ENCODE data around the gene NFRKB.

NFRKB gene

DNA sequence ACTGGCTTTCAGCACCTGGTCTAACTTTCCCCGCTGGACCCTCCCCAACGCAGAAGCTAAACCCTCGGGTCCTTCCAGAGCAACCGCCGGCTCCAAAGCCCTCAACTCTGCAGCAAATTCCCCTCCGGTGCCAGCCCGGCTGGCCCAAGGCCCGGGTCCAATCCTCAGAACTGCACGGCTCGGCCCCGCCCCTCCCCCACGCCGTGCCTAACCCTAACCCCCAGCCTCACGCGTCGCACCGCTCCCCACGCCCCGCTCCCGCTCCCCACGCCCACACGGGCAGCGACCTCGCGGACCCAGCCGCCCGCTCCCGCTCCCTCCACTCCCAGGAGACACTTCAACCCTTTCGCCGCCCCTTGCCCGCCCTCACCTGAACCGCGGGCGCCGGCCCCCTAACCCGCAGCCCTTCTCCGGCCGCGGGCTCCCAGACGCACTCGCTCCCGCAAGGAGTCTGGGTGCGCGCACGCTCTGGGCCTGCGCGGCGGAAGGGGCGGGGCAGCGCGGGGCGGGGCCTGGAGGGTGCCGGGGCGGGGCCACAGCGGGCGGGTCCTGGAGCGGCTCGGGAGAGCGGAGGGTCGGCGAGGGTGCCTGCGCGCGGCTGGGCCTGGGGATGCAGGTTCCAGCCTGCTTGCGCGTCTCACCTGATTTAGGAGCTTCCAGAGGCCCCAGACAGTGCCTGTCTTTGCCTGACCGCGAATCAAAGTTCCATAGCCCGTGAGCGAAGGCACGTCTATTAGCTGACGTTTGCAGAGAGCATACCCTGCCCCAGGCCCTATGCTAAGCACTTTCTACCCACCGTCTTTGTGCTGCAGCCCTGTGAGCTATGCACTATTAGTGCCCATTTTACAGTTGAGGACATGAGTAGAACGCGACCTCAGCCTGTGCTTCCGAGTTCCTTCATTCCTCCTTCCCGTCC, at the start of gene NFRKB:
NFRKB (minus strand) TSS at position 453 of the 916 bp plus-strand sequence. CDS start 2,729 bp downstream, outside the sequence.
- peaks cover 3% of the 10 kb centered on the region; the same call in 1 of the 2 replicates for H3K36me3 ChIP-seq (ENCODE audit: insufficient read depth, low read length)
- peaks cover 8% of the 10 kb centered on the region; the same call in 1 of the 2 replicates for H3K4me1 ChIP-seq (ENCODE audit: insufficient read depth, low read length)
- H3K9ac ChIP-seq (ENCODE audit: low read depth, low read length): peak within 1 kb of the TSS; percentile 71
- H3K9me3 ChIP-seq (ENCODE audit: control insufficient read depth, insufficient read depth, low read length): no peaks in the 10 kb centered on the region

DNA sequence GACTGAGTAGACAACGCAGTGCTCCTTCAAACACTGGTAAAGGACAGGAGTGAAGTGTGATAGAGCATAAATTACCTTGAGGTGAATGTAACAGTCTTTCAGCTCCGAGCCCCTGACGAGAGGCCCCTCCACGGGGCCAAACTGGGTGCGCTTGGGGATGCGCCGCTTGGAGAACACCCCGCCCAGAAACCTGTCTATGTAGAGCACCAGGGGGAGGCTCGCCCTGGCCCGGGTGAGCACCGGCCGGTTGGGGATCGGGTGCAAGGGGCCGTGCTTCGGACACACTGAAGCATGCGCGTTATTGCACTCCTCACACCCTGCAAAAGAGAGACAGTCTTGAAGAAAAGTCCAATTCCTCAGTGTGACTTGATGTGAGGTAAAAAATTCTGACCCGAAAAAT, 49.3 kb upstream of the NFRKB start:
- Histone ChIP-seq H3K9ac (ENCODE audit: low read depth, low read length) (no peak overlapping the region), H3K36me3 (ENCODE audit: insufficient read depth, low read length) (no peaks in the 10 kb centered on the region; the same call in 1 of the 2 replicates), H3K4me1 (ENCODE audit: insufficient read depth, low read length) (peaks cover 7% of the 10 kb centered on the region; the same call in 1 of the 2 replicates), H3K9me3 (ENCODE audit: control insufficient read depth, insufficient read depth, low read length) (no peaks in the 10 kb centered on the region)

DNA sequence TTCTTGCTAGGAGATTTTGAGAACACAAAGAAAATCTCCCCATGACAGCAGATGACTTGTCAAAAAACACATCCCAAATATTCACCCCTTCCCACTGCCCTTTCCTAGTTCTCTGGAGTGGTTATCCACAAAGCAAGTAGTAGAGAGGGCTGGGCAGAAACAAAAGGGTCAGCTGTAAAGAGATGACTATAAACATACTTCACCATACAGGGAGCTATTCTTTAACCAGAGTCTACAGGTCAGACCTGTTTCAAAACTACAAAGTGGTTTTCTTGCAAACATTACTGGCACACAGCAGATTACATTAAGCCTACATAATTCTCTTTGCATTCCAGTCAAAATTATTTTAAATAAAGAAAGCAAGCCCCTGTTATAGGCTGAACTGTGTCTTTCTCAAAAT, 47.7 kb upstream of the NFRKB start:
- H3K4me1 ChIP-seq (ENCODE audit: insufficient read depth, low read length): peaks cover 11% of the 10 kb centered on the region
- no peak overlapping the region for H3K9ac ChIP-seq (ENCODE audit: low read depth, low read length)

DNA sequence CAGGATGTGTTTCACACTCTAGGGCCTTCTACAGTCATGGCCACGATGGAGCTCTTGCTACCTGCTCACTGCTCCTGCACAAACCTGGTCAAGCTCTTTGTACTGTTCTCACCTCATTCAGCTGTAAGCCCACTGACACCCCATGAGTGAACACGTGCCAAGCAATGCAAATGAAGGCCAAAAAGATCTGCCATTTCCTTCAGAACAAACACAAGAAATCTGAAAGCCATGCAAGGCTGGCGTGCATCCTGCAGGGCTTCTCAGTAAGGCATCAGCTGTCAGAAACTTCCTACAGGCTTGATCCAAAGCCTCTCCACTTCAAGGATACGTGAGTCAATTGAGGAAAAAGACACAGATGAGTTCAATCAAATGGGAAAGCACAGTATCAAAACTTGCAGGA, 44.1 kb upstream of the NFRKB start:
- no peaks in the 10 kb centered on the region; the same call in 1 of the 2 replicates for H3K9me3 ChIP-seq (ENCODE audit: control insufficient read depth, insufficient read depth, low read length)
- H3K36me3 ChIP-seq (ENCODE audit: insufficient read depth, low read length): no peaks in the 10 kb centered on the region; the same call in 1 of the 2 replicates
- peaks cover 25% of the 10 kb centered on the region for H3K4me1 ChIP-seq (ENCODE audit: insufficient read depth, low read length)
- no peak overlapping the region for H3K9ac ChIP-seq (ENCODE audit: low read depth, low read length)

More for the DNA sequence above, 47.7 kb upstream of the NFRKB start:
- Histone ChIP-seq H3K9me3 (ENCODE audit: control insufficient read depth, insufficient read depth, low read length) (no peaks in the 10 kb centered on the region), H3K36me3 (ENCODE audit: insufficient read depth, low read length) (no peaks in the 10 kb centered on the region; the same call in 1 of the 2 replicates)

DNA sequence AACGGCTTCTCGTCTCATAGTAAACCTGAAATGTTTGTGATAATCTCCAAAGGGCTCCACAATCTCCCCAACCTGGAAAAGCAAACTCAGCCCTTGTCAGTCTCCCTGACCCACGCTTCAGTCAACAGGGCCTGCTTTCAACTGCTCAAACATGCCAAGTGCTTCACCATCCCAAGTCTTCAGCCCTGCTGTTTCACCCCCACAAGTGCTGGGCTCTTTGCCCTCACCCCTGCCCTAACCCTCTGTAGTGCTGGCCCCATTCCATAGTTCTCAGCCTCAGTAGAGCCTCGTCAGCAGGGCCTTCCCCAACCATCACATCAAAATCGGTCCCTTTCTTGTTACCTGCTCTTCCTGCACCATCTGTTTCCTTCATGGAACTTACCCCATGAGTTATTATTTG, 43.4 kb upstream of the NFRKB start:
- no peaks in the 10 kb centered on the region; the same call in 1 of the 2 replicates for H3K36me3 ChIP-seq (ENCODE audit: insufficient read depth, low read length)
- H3K4me1 ChIP-seq (ENCODE audit: insufficient read depth, low read length): peaks cover 25% of the 10 kb centered on the region
- no peak overlapping the region for H3K9ac ChIP-seq (ENCODE audit: low read depth, low read length)
- no peaks in the 10 kb centered on the region; the same call in 1 of the 2 replicates for H3K9me3 ChIP-seq (ENCODE audit: control insufficient read depth, insufficient read depth, low read length)

DNA sequence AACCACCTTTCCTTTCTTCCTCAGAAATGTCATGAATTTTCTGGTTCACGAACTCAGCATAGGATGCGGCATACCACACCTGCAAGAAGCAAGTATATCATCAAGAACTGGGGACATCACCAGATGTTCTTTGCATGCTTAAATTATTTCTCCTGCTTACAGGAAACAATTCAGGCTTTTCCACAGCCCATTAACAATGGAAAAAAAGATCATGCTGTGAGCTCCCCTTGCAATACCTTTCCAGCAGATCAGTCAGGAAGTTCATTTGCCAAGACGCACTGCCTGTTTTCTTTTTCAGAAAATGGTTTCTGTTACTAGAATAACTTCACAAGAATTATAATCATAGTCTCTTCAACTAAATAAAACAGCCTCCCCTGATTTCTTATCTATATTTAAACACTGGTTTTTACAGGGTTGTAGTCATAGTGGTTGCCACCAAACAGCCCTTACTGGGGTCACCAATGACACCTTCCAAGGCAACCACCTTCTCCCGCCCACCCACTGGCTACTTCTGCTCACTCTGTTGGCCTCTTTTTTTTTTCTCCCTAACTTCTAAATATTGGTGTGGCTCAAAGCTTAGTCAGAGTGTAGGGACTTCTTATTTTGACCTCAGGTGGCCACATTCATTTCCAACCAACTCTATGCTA, 42.3 kb upstream of the NFRKB start:
- Histone ChIP-seq H3K4me1 (ENCODE audit: insufficient read depth, low read length) (peaks cover 25% of the 10 kb centered on the region), H3K9me3 (ENCODE audit: control insufficient read depth, insufficient read depth, low read length) (no peaks in the 10 kb centered on the region; the same call in 1 of the 2 replicates), H3K9ac (ENCODE audit: low read depth, low read length) (no peak overlapping the region), H3K36me3 (ENCODE audit: insufficient read depth, low read length) (no peaks in the 10 kb centered on the region; the same call in 1 of the 2 replicates)

GRCh38 chr11:129935723-129936122, 40.3 kb upstream of the NFRKB start:
- Histone ChIP-seq H3K9ac (ENCODE audit: low read depth, low read length) (no peak overlapping the region), H3K9me3 (ENCODE audit: control insufficient read depth, insufficient read depth, low read length) (no peaks in the 10 kb centered on the region; the same call in 1 of the 2 replicates), H3K36me3 (ENCODE audit: insufficient read depth, low read length) (peaks cover 2% of the 10 kb centered on the region; the same call in 1 of the 2 replicates), H3K4me1 (ENCODE audit: insufficient read depth, low read length) (peaks cover 25% of the 10 kb centered on the region)

DNA sequence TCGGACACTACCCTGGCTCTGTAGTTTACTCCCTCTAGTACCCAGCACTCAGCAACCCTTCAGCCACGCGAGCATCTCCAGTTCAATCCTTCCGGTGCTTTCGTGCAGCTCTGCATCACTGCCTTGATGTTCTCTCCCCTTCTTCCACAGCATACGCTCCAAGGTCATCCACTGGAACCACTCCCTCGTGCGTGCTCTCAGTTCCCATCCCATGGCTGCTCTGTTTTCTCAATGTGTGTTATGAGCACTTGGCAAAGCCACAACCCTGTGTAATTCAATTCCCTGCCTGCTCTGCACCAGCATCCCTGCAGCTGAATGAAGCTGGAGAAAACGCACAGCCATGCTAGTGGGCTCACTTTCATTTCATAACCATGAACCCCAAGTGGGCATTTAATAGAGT, 38.5 kb upstream of the NFRKB start:
- no peak overlapping the region for H3K9ac ChIP-seq (ENCODE audit: low read depth, low read length)
- H3K4me1 ChIP-seq (ENCODE audit: insufficient read depth, low read length): peaks cover 25% of the 10 kb centered on the region
- no peaks in the 10 kb centered on the region; the same call in 1 of the 2 replicates for H3K9me3 ChIP-seq (ENCODE audit: control insufficient read depth, insufficient read depth, low read length)
- H3K36me3 ChIP-seq (ENCODE audit: insufficient read depth, low read length): peaks cover 2% of the 10 kb centered on the region; the same call in 1 of the 2 replicates

DNA sequence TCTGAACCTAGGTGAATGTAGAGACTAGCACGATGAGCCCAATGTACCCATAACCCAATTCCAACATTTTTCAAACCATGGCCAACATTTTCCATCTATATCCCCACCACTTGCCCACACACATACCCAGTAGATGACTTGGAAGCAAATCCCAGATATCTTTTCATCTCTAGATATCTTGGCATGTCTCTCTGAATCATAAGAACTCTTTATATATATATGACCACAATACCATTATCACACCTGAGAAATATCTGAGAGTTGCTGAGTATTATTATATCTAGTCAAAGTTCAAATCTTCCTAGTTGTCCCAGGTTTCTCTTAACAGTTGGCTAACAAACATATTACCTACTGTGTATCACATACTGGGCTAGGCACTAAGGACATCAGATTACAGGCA, 37.9 kb upstream of the NFRKB start:
- Histone ChIP-seq H3K9ac (ENCODE audit: low read depth, low read length) (no peak overlapping the region), H3K36me3 (ENCODE audit: insufficient read depth, low read length) (peaks cover 2% of the 10 kb centered on the region; the same call in 1 of the 2 replicates), H3K4me1 (ENCODE audit: insufficient read depth, low read length) (peaks cover 22% of the 10 kb centered on the region), H3K9me3 (ENCODE audit: control insufficient read depth, insufficient read depth, low read length) (no peaks in the 10 kb centered on the region; the same call in 1 of the 2 replicates)

DNA sequence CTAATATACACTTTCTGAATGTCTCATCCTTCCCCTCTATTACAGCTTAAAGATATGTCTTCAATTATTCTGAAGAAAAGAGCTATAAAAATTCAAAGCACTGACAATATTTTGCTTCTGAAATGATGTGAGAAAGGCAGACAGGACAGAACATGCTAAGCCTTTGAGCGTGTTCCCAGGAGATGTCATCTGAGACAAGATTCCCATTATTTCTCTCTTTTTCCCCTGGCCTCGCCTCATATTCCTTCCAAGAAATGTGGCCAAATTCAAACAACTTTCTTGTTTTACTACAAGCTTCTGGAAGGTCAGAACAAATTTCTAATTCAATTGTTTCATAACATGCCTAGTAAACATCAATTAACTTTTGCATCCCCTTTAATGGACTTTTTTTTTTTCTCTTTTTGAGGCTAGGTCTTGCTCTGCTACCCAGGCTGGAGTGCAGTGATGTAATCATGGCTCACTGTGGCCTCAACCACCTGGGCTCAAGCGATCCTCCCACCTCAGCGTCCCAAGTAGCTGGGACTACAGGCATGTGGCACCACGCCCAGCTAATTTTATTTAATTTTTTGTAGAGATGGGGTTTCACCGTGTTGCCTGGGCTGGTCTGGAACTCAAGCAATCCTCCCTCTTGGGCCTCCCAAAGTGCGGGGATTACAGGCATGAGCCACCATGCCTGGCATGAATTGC, 37.1 kb upstream of the NFRKB start:
- Histone ChIP-seq H3K9ac (ENCODE audit: low read depth, low read length) (no peak overlapping the region), H3K4me1 (ENCODE audit: insufficient read depth, low read length) (peaks cover 15% of the 10 kb centered on the region), H3K36me3 (ENCODE audit: insufficient read depth, low read length) (peaks cover 2% of the 10 kb centered on the region; the same call in 1 of the 2 replicates), H3K9me3 (ENCODE audit: control insufficient read depth, insufficient read depth, low read length) (no peaks in the 10 kb centered on the region; the same call in 1 of the 2 replicates)

GRCh38 chr11:129930743-129931142, 35.4 kb upstream of the NFRKB start:
- Histone ChIP-seq H3K9ac (ENCODE audit: low read depth, low read length) (no peak overlapping the region), H3K9me3 (ENCODE audit: control insufficient read depth, insufficient read depth, low read length) (no peaks in the 10 kb centered on the region), H3K4me1 (ENCODE audit: insufficient read depth, low read length) (peaks cover 7% of the 10 kb centered on the region), H3K36me3 (ENCODE audit: insufficient read depth, low read length) (peaks cover 2% of the 10 kb centered on the region; the same call in 1 of the 2 replicates)

DNA sequence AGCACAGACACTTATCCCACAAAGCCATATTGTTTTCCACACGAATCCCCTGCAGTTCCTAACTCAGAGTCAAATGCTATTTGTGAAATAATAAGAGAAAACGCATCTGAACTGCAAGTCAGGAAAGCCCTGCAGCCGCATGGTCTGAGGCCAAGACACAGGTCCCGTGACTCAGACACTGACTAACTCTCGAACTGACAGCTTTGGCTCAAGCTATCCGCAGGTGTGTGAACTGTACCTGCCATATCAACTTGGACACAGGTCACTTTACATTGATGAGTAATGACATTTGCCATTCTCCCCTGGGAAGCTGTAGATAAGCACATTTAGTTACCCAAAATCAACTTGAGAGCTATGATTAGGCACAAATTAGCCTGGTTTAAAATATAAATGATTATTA, 34.9 kb upstream of the NFRKB start:
- H3K36me3 ChIP-seq (ENCODE audit: insufficient read depth, low read length): peaks cover 2% of the 10 kb centered on the region; the same call in 1 of the 2 replicates
- H3K9ac ChIP-seq (ENCODE audit: low read depth, low read length): no peak overlapping the region
- H3K9me3 ChIP-seq (ENCODE audit: control insufficient read depth, insufficient read depth, low read length): no peaks in the 10 kb centered on the region
- H3K4me1 ChIP-seq (ENCODE audit: insufficient read depth, low read length): peaks cover 3% of the 10 kb centered on the region

DNA sequence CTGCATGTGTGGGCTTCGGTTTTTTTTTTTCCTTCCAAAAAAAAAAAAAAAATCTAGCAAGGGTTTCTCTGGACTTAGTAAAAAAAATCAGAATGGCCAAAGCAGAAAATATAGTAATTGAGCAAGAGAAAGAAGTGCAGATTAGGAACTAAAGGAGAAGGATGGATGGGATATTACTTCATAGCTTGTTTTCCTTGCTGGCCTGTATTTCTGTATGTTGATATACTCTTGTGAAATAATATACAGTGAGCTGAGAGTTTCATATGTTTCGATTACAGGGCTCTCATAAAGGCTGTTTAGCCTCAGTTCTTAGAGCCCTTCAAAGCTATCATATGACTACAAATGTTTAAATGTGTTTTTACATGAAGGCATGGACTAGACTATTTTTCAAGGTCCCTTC, 34.3 kb upstream of the NFRKB start:
- no peak overlapping the region for H3K9ac ChIP-seq (ENCODE audit: low read depth, low read length)
- H3K9me3 ChIP-seq (ENCODE audit: control insufficient read depth, insufficient read depth, low read length): no peaks in the 10 kb centered on the region
- H3K4me1 ChIP-seq (ENCODE audit: insufficient read depth, low read length): no peaks in the 10 kb centered on the region
- H3K36me3 ChIP-seq (ENCODE audit: insufficient read depth, low read length): peaks cover 2% of the 10 kb centered on the region; the same call in 1 of the 2 replicates

All from ES-I3 (cell line).